C4-2B (cell line): ENCODE results near the gene DNAH17.

Experiments used
- H3K27ac ChIP-seq: fragments of 450-650 bp; 2 replicates; pipeline ENCODE4 v1.5.1; 2017
- CTCF ChIP-seq: fragments of 450-650 bp; conservative IDR thresholded peaks from 2 replicates; pipeline ENCODE4 v1.5.1; 2017; ENCODE audit warnings: mild to moderate bottlenecking
- ZFX ChIP-seq: fragments of 450-650 bp; IDR thresholded peaks from 2 replicates; pipeline ENCODE4 v1.6.1; 2017

The DNAH17 gene

GRCh38 chr17:78441271-78441971 is 135.8 kb downstream of the DNAH17 start:
- H3K27ac ChIP-seq: no peak overlapping the region

DNA sequence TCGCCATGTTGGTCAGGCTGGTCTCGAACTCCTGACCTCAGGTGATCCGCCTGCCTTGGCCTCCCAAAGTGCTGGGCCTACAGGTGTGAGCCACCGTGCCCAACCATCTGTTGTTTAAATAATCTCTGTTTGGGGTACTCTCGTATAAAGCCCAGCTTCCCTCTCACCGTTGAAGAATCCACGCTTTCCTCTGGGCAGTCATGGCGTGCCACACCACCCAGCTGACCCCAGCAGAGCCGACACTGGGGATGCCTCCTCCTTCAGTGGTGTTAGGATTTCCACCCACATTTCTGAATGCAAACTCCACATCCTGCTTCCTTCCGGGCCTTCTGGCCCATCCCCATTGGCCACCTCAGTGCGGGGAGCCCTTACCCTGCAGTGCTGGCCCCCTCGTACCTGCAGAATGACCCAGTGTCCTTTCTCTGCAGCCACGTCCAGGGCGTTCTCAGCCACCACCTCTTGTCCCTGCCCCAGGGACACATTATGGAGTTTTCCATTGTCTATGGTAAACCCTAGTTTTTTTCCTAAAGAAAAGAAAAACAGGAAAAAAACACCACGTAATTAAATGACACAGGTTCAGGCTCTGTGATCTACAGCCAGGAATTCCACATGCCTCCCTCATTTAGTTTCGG is 138.4 kb downstream of the DNAH17 start:
- H3K27ac ChIP-seq: no peak overlapping the region
- no peak for TF ChIP-seq ZFX
- no peak for TF ChIP-seq CTCF

More at GRCh38 chr17:78441271-78441971, 135.8 kb downstream of the DNAH17 start:
- TF ChIP-seq CTCF (no peak), ZFX (no peak)

GRCh38 chr17:78438271-78438691 is 138.9 kb downstream of the DNAH17 start:
- TF ChIP-seq CTCF (no peak), ZFX (no peak)
- H3K27ac ChIP-seq: no peak overlapping the region

DNA sequence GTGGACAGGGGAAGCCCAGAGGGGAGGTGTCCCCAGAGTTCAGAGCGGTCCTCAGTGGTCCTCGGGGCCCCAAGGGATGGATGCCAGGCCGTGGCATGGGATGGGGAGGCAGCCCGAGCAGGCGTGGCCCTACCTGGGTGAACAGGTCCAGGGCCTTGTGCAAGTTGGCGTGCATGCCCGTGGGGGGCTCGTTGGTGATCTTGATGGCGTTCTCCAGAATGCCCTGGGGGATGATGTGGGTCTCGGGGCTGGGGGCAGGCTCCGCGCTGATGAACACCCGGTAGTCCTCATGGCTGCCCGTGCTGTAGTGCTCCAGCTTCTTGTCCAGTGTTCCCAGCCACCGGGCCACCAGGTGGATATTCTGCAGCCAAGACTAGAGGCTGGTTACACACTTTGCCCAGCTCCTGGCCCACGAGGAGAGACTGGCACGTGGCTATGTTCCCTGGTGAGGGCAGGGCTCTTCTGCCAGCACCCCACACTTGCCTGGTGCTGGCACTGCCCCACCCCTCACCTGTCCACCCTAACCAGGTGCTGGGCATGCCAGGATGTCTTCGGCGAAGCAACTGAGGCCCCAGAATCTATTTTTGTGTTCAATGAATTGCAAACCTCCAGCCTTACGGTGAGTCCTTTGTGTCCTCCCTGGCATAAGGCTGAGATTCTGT is 139.6 kb downstream of the DNAH17 start:
- no peak overlapping the region for H3K27ac ChIP-seq
- TF ChIP-seq ZFX: no peak
- TF ChIP-seq CTCF: no peak

DNA sequence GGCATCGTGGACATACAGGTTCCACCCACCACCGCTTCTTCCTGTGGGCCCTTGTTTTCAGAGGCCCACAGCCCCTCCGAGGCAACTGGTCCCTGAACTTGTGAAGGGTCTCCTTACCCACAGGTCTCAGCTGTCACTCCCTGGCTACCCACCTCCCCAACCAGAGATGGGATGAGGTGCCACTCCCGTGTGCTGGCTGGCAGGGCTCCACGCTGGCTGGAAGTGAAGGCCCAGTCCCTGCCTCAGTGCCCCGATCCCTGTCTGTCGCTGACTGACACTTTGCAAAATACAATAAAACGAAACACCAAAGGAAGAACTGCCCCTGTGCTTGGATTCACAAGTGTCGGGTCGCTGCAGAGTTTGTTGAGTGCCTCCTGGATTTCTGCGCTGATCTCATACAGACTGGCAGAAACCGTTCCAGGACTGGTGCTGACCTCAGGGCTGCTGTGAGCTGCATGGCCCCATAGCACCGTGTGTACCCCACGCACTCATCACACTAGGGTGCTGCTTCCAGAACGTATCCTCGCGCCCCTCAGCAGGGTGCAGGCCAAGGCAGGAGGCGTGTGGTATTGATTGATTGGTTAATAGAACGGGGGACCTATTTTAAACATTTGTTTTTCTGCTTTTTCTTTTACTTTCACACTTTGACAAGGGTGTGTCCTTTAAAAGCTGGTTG is 141.7 kb downstream of the DNAH17 start:
- no peak overlapping the region for H3K27ac ChIP-seq
- no peak for TF ChIP-seq ZFX

DNA sequence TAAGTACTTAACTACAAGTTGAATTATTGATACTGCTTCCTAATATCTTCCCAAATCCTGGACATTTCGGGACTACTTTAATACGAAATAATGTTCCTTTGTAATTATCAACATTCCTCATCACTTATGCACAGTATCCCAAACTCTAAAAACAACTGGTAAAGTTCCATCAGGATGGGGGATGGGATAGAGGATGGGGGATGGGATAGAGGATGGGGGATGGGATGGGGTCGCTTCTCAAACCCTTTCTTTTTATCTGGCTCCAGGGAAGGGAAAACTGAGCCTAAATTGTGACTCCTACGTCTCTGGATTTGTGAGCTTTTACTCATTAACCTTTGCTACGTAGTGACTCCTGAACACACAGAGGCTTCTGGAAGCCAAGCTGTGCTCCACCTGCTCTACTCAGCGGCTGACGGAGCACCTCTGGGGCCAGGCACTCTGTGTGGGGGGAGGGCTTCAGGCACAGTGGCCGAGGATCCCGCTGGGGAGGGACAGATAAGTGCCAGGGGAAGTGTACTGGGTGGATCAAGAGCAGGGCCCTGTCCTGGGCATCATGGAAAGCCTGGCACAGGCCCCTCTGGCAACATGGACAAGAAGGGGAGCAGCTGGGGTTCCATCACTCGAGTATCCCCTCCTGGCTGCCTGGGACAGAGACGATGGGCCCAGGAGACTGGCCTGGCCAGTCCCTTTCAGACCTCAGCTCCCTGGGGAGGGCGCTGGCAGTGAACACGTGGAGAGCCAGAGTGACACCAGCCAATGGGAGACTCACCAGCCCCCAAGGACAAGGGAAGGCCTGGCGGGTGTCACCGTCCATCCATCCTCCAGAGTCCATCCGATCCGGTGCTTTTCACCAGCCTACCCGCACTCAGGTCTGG is 142.5 kb downstream of the DNAH17 start:
- no peak overlapping the region for H3K27ac ChIP-seq
- TF ChIP-seq ZFX: no peak
- TF ChIP-seq CTCF: no peak

GRCh38 chr17:78433780-78434335 is 143.3 kb downstream of the DNAH17 start:
- TF ChIP-seq ZFX (no peak), CTCF (no peak)
- no peak overlapping the region for H3K27ac ChIP-seq
